K562 (cell line): ENCODE measurements around the gene CEP162. TPM values are rescaled to one million over a fixed set of nuclear protein-coding genes. Genes with fewer than 3 reads are reported as not detected.

Experiments used
- ATF7 ChIP-seq: fragments of 450-650 bp; IDR thresholded peaks from 2 replicates; pipeline ENCODE4 v1.7.1; 2014; ENCODE audit warnings: mild to moderate bottlenecking, moderate library complexity
- ETV5 ChIP-seq: sonication (generic); formaldehyde crosslinking; IDR thresholded peaks from 2 replicates; pipeline ENCODE4 v1.4.0; 2020; ENCODE audit warnings: low read depth, mild to moderate bottlenecking, missing genetic modification reagents
- FIP1L1 ChIP-seq: fragments of 200-400 bp; formaldehyde crosslinking; IDR thresholded peaks from 2 replicates; pipeline ENCODE4 v1.6.1; 2018; ENCODE audit warnings: mild to moderate bottlenecking, low read depth, low read length; ENCODE audit not compliant: poor library complexity, severe bottlenecking
- FOXM1 ChIP-seq, 2 experiments: fragments of 450-650 bp in 1 of 2; sonication (generic) in 1 of 2; formaldehyde crosslinking in 1 of 2; IDR thresholded peaks; 2 replicates each; pipeline versions ENCODE4 v1.6.1 to v1.9.0; 2017 to 2022; ENCODE audit warnings: low read depth in 2 of 2, mild to moderate bottlenecking in 2 of 2, missing genetic modification reagents in 1 of 2, moderate library complexity in 1 of 2
- GABPA ChIP-seq: fragments of 200-800 bp; sonication (Bioruptor generic); conservative IDR thresholded peaks from 2 replicates; pipeline ENCODE4 v1.6.1; 2016; ENCODE audit warnings: low read depth, missing genetic modification characterization, missing compliant biosample characterization
- JUND ChIP-seq, 2 experiments: IDR thresholded peaks; 2 replicates in 1 of 2; 3 replicates in 1 of 2; pipeline ENCODE4 v1.6.1; 2011; ENCODE audit warnings: borderline replicate concordance in 2 of 2, low read depth in 2 of 2, low read length in 2 of 2, improper control_type of control experiment in 1 of 2, missing biosample characterization in 1 of 2, missing genetic modification characterization in 1 of 2, missing genetic modification reagents in 1 of 2
- MITF ChIP-seq: IDR thresholded peaks from 2 replicates; pipeline ENCODE4 v1.6.1; 2014; ENCODE audit warnings: antibody characterized with exemption
- NCOA4 ChIP-seq: fragments of 450-650 bp; IDR thresholded peaks from 2 replicates; pipeline ENCODE4 v1.6.1; 2018; ENCODE audit warnings: mild to moderate bottlenecking; ENCODE audit not compliant: partially characterized antibody
- RCOR1 ChIP-seq, 2 experiments: IDR thresholded peaks; 2 replicates each; pipeline ENCODE4 v1.6.1; 2012; ENCODE audit warnings: low read depth in 2 of 2, low read length in 2 of 2, borderline replicate concordance in 1 of 2, improper control_type of control experiment in 1 of 2
- TGIF2 ChIP-seq: sonication (generic); formaldehyde crosslinking; IDR thresholded peaks from 2 replicates; pipeline ENCODE4 v1.8.1; 2022; ENCODE audit warnings: mild to moderate bottlenecking, missing genetic modification reagents, moderate library complexity
- U2AF1 ChIP-seq: fragments of 200-400 bp; formaldehyde crosslinking; optimal IDR thresholded peaks from 2 replicates; pipeline ENCODE3; 2017; ENCODE audit warnings: mild to moderate bottlenecking, low read depth, low read length, moderate library complexity
- ZC3H11A ChIP-seq: IDR thresholded peaks from 2 replicates; pipeline ENCODE4 v1.6.1; 2012; ENCODE audit warnings: low read depth, low read length, improper control_type of control experiment
- ZNF124 ChIP-seq: sonication (generic); formaldehyde crosslinking; IDR thresholded peaks from 2 replicates; pipeline ENCODE4 v1.8.1; 2022; ENCODE audit warnings: missing genetic modification reagents
- ZNF41 ChIP-seq: fragments of 250-450 bp; sonication (Bioruptor Pico); conservative IDR thresholded peaks from 2 replicates; pipeline ENCODE4 v1.4.0; 2020; ENCODE audit warnings: mild to moderate bottlenecking
- polyA plus RNA-seq, 8 experiments: library from polyadenylated mRNA; depleted of rRNA in 4 of 8; stranded (reverse) in 5 of 8; unstranded in 3 of 8; fragments of >200 nt; fragmentation: Nextera tagmentation in 2 of 8; fragmentation: Illumina TruSeq in 1 of 8; extraction: Ambion mirVana in 2 of 8; extraction: Trizol in 1 of 8; gene quantifications; 2 replicates each; pipeline versions ENCODE4 v1.2.1 to v1.2.3, GENCODE V29; 2011 to 2014; ENCODE audit warnings: inconsistent platforms in 1 of 8, missing spikeins in 1 of 8
- total RNA-seq, 7 experiments: library from RNA; depleted of rRNA in 6 of 7; stranded (reverse); fragments of >200 nt in 6 of 7; fragmentation: Illumina TruSeq in 2 of 7; extraction: Trizol in 2 of 7; gene quantifications; 2 replicates each; pipeline versions ENCODE4 v1.2.1 to v1.2.3, GENCODE V29; 2011 to 2021; ENCODE audit warnings: low replicate concordance in 1 of 7
- TF ChIP-seq, protein P1 (sequence below): fragments of 450-650 bp; IDR thresholded peaks from 2 replicates; pipeline ENCODE4 v1.6.1; 2016
- TF ChIP-seq, protein P2 (sequence below): fragments of 200-800 bp; sonication (Bioruptor generic); IDR thresholded peaks from 2 replicates; pipeline ENCODE4 v1.6.1; 2016; ENCODE audit warnings: missing genetic modification characterization, missing compliant biosample characterization
- TF ChIP-seq, protein P3 (sequence below): sonication (generic); formaldehyde crosslinking; IDR thresholded peaks from 2 replicates; pipeline ENCODE4 v1.8.1; 2023; ENCODE audit warnings: mild to moderate bottlenecking, missing genetic modification reagents, moderate library complexity

The CEP162 gene
- total and polyA plus RNA-seq, 9 of the 15 experiments (the other 6 are each of a cell fraction or from before 2014, with no cell fraction given), result 3.9 to 8.6 (median 6.7) TPM

- 0 out of 4 replicates have a peak, but pooled peaks of 1 of the 2 experiments have one; percentile 7 for TF ChIP-seq RCOR1 (IDR thresholded peaks at IDR 0.05; ENCODE audit: borderline replicate concordance in 1 of 2, low read depth in 2 of 2, low read length in 2 of 2)
- TF ChIP-seq, protein P1, sequence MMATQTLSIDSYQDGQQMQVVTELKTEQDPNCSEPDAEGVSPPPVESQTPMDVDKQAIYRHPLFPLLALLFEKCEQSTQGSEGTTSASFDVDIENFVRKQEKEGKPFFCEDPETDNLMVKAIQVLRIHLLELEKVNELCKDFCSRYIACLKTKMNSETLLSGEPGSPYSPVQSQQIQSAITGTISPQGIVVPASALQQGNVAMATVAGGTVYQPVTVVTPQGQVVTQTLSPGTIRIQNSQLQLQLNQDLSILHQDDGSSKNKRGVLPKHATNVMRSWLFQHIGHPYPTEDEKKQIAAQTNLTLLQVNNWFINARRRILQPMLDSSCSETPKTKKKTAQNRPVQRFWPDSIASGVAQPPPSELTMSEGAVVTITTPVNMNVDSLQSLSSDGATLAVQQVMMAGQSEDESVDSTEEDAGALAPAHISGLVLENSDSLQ, result no peak
- no peak for TF ChIP-seq NCOA4
- TF ChIP-seq FOXM1 (IDR thresholded peaks at IDR 0.05; ENCODE audit: low read depth), result peak; percentile 34; the same call in 1 of the 2 replicates
- TF ChIP-seq FOXM1 (CRISPR knock-in tag; IDR thresholded peaks at IDR 0.05; ENCODE audit: low read depth), result no peak
- TF ChIP-seq, protein P2, sequence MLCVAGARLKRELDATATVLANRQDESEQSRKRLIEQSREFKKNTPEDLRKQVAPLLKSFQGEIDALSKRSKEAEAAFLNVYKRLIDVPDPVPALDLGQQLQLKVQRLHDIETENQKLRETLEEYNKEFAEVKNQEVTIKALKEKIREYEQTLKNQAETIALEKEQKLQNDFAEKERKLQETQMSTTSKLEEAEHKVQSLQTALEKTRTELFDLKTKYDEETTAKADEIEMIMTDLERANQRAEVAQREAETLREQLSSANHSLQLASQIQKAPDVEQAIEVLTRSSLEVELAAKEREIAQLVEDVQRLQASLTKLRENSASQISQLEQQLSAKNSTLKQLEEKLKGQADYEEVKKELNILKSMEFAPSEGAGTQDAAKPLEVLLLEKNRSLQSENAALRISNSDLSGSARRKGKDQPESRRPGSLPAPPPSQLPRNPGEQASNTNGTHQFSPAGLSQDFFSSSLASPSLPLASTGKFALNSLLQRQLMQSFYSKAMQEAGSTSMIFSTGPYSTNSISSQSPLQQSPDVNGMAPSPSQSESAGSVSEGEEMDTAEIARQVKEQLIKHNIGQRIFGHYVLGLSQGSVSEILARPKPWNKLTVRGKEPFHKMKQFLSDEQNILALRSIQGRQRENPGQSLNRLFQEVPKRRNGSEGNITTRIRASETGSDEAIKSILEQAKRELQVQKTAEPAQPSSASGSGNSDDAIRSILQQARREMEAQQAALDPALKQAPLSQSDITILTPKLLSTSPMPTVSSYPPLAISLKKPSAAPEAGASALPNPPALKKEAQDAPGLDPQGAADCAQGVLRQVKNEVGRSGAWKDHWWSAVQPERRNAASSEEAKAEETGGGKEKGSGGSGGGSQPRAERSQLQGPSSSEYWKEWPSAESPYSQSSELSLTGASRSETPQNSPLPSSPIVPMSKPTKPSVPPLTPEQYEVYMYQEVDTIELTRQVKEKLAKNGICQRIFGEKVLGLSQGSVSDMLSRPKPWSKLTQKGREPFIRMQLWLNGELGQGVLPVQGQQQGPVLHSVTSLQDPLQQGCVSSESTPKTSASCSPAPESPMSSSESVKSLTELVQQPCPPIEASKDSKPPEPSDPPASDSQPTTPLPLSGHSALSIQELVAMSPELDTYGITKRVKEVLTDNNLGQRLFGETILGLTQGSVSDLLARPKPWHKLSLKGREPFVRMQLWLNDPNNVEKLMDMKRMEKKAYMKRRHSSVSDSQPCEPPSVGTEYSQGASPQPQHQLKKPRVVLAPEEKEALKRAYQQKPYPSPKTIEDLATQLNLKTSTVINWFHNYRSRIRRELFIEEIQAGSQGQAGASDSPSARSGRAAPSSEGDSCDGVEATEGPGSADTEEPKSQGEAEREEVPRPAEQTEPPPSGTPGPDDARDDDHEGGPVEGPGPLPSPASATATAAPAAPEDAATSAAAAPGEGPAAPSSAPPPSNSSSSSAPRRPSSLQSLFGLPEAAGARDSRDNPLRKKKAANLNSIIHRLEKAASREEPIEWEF (CRISPR knock-in tag), result no peak
- no peak for TF ChIP-seq ZNF41
- no peak for TF ChIP-seq ZNF124 (CRISPR knock-in tag)
- TF ChIP-seq U2AF1, result no peak
- no peak for TF ChIP-seq FIP1L1
- peak; percentile 72 for TF ChIP-seq ATF7
- TF ChIP-seq GABPA, result 0 out of 2 replicates have a peak, but pooled peaks have one; percentile 40
- peak; percentile 48; the same call in 1 of the 2 replicates for TF ChIP-seq ETV5
- TF ChIP-seq JUND (IDR thresholded peaks at IDR 0.05; ENCODE audit: borderline replicate concordance, low read depth, low read length), result peak; percentile 6; the same call in 1 of the 2 replicates
- no peak for TF ChIP-seq JUND (tag; IDR thresholded peaks at IDR 0.05; ENCODE audit: borderline replicate concordance, low read depth, low read length)
- TF ChIP-seq, protein P3, sequence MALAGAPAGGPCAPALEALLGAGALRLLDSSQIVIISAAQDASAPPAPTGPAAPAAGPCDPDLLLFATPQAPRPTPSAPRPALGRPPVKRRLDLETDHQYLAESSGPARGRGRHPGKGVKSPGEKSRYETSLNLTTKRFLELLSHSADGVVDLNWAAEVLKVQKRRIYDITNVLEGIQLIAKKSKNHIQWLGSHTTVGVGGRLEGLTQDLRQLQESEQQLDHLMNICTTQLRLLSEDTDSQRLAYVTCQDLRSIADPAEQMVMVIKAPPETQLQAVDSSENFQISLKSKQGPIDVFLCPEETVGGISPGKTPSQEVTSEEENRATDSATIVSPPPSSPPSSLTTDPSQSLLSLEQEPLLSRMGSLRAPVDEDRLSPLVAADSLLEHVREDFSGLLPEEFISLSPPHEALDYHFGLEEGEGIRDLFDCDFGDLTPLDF (CRISPR knock-in tag), result 0 out of 2 replicates have a peak, but pooled peaks have one; percentile 24
- TF ChIP-seq MITF, result peak; percentile 73
- no peak for TF ChIP-seq TGIF2
- no peak for TF ChIP-seq ZC3H11A
These were observed at the start of gene CEP162 (continued) for GRCh38 chr6:84227434-84228197.
